Measurements from ENCODE around the gene ECHS1. TPM values are rescaled to one million over a fixed set of nuclear protein-coding genes. Genes with fewer than 3 reads are reported as not detected.
A peak's percentile ranks its signal among the peaks of the same experiment; 100 is the strongest.
"Not testable (repeated sequence)": the region's sequence is repeated elsewhere in the genome, so short reads cannot be mapped to it uniquely, and the experiment has no call there.

ECHS1 gene
- 73.8 and 120 TPM in 2 replicates for total RNA-seq (2014; rRNA removed; shearing (Covaris generic); ENCODE audit: low replicate concordance)

DNA sequence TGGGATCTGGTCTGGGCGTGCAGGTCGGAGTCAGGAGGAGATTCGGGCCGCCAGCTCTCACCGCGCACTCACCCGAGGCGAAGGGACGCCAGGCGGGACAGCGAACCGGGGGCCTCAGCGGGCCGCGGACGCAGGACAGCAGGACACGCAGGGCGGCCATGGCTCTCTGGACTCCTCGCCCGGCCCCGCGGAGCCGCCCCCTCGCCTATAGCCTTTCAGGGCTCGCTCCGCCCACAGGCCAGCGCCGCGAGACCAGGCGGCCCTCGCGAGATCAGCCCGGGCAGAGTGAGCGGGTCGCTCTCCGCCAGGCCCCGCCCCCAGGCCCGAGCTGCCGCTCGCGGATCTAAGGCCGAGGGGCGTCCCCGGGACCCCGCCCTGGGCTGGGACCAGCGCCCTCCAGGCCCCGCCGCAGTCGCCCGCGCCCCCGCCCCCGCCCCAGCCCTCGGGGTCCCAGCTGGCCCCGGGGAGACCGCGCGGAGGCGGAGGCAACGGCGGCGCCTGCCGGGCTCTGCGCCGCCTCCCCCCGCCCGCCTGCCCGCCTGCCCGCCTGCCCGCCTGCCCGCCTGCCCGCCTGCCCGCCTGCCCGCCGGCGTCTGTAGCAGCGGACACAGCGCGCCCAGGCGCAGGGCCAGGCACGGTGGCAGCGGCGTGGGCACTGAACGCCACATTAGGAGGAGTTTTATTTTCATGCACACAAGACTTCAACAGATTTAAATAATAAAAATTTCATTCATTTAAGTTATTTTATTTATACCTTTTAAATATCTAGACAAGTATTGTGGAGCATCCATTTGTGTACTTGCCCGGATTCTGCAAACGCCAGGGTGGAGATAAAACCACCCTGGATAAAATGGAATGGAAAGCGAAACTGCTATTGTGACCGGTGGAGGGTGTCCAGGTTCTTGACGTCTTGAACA lies at the start of gene ECHS1:
Gene ECHS1, minus strand, starts transcription at position 181 of the 917 bp plus-strand sequence. Its CDS starts 21 bp downstream, at position 160.
- H3K27me3 ChIP-seq, result no peaks in the 10 kb centered on the region
- peak; percentile 95 for DNase-seq
- peaks cover 25% of the 10 kb centered on the region for H3K36me3 ChIP-seq
- H3K4me3 ChIP-seq, result peak within 1 kb of the TSS; percentile 76
- no peaks in the 10 kb centered on the region for H3K9me3 ChIP-seq

DNA sequence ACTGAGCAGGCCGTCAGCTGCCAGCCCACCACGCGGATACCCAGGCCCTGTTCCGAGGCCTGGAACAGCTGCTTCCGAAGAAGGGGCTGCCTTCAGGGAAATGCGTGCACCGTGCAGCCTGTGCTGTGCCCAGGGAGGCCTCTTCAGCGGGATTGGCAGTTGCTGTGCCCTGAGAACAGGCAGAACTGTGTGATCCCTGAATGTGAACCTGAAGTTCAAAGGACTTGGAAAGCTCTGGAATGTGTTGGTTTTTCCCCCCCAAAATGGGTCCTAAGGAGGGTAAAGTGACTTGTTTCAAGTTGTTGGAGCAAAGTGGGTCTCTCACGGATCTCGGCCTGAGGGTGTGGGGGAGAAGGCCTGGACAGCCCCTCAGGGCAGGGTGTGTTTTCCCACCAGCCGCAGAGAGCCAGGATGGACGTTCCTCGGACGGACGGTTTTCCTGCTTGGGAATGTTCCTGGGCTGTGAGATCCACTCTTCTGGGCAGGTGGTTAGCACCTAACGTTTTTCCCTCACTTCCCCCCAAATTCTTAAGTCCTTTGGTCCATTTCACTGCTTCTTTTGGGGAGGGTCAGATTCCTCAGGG lies 49.2 kb upstream of the ECHS1 start:
- Histone ChIP-seq H3K9me3 (no peaks in the 10 kb centered on the region), H3K36me3 (peaks cover 23% of the 10 kb centered on the region), H3K4me3 (no peak overlapping the region), H3K27me3 (no peaks in the 10 kb centered on the region)
- DNase-seq, result no peak

DNA sequence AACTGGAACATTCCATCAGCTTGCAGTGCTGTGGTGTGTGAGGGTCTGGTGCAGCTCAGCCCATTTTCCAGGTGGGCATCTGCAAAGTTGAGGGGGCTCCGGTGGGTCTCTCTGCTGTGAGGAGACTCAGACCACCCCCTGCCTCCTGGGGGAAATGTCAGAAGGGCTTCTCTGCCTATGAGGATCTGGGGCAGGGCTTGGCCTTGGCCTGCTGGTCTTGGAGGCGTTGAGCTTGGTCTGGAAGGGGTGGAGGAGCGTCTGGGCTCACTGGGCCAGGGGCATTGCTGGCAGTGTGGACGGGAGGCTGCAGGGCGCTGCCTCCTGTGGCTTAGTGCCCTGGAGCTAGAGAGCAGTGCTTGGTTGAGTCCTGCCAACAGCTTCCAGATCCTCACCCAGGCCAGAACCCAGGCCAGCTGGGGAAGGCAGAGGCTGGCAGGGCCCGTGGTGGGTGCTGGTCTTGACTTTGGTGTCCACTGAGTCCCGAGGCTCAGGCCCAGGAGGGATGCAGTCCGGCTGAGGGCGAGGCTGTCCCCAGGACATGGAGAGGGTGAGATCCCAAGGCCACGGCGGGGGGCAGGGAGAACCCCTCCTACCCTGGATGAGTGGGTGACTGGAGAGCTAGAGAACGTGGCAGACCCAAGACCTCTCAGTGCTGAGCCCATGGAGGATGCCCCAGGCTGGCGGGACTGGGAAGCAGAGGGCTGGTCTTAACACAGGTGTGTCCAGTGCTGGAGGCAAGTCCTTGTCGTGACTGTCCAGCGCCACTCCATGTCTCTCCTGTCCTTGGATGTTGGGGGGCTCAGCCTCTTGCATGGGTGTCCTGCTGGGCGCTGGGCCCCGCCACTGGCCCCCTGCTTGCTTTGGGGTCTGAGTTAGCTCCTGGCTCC lies 48.4 kb upstream of the ECHS1 start:
- no peak for DNase-seq
- no peak overlapping the region for H3K4me3 ChIP-seq
- H3K9me3 ChIP-seq, result no peaks in the 10 kb centered on the region
- no peaks in the 10 kb centered on the region for H3K27me3 ChIP-seq
- H3K36me3 ChIP-seq, result peaks cover 23% of the 10 kb centered on the region

DNA sequence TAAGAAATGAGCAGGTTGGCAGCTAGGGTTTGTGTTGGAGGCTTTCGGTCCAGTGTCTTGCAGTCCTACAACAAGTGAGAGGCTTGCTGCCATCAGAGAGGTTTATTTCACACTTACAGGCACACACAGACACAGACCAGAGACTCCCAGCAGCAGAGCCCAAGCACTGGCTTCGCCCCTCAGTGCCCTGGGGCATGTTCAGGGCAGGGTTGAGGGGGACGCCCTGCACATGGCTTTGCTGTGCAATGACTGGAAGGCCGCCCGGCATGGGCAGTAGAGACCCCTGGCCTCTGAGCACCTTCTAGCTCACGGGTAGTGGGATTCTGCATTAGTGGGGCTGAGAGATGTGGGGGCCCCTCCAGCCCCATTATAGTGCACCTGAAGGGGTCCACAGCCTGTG lies 47.4 kb upstream of the ECHS1 start:
- Histone ChIP-seq H3K27me3 (no peaks in the 10 kb centered on the region), H3K9me3 (no peaks in the 10 kb centered on the region), H3K4me3 (no peak overlapping the region), H3K36me3 (peaks cover 25% of the 10 kb centered on the region)
- DNase-seq, result no peak

DNA sequence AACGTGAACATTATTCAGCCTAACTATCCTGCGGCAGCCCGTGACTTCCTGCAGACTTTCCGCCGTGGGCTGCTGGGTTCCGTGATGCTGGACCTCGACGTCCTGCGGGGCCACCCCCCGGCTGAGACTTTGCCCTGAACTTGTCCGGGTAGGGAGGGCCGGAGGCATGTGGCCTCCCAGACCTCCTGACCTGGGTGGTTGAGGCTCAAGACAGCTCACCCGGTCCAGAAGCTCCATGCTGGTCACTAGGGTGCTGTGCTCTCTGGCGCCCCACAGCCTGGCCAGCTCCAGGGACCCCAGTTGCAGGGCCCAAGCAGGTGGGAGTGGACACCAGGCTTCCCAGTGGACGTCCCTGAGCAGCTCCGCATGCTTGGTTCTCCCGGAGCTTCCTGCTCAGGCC lies 46.9 kb upstream of the ECHS1 start:
- Histone ChIP-seq H3K9me3 (no peaks in the 10 kb centered on the region), H3K36me3 (peaks cover 30% of the 10 kb centered on the region), H3K27me3 (no peaks in the 10 kb centered on the region), H3K4me3 (no peak overlapping the region)
- no peak for DNase-seq

DNA sequence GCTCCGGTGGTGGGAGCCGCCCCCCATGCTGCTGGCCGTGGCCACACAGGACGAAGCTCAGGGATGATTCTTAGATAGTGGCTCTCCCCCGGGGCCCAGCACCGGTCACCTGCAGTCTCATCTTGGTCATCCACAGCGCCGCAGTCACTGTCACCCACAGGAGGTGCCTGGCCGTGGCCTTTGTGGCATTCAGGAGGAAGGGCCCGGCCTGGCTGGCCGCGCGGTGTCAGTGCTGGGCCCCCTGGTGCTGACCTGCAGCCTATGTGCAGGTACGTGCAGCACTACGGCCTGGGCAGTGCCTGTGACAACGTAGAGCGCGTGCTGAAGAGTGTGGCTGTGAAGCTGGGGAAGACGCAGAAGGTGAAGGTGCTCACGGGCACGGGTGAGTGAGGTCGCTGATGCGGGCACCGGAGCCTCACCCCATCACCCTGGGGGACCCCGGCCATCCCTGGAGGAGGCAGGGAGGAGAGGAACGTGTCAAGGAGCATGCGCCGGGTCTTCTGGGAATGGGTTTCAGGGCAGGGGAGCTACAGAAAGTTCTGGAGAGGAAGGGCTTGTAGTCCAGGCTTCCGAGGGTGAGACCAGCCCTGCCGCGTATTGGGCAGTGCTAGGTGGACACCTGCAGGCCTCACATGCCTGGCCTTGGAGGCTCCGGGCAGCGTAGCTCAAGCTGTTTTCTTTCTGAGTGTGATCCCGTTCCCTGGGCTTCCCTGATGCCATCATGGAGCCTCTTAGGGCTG lies 46.2 kb upstream of the ECHS1 start:
- no peak for DNase-seq

DNA sequence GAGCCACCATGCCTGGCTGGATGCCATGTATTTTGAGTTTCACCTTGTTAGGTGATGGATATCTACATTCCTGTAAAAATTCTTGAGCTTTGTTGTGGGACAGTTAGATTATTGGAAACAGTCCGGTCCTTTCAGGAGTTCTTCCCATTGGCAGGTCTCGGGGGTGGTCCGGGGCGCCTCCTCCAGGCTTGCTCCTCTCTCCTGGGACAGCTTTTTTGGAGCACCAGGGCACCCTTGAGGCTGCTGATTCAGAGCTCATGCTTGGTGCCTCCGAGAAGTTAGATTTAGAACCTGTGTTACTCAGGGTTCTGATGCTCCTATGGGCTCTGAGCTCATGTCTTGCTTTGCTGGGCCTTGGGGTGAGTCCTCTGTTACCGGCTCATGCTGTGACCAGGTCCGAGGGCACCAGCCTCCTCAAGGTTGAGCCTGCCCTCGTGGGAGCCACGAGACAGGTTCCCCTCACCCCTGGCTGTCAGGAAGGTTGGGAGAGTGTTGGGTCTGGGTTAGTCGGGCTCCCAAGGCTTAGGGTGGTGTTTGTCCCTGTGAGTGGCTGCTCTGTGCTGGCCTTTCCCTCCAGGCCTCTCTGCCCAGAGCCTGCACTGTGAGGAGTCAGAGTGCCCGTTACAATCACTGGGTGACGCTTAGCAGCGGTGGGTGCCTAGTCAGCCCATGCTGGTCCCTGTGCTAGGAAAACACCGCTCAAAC lies 45.3 kb upstream of the ECHS1 start:
- H3K4me3 ChIP-seq, result no peak overlapping the region
- no peaks in the 10 kb centered on the region for H3K27me3 ChIP-seq
- DNase-seq, result no peak
- no peaks in the 10 kb centered on the region; the same call in 1 of the 2 replicates for H3K9me3 ChIP-seq
- peaks cover 40% of the 10 kb centered on the region for H3K36me3 ChIP-seq

More for the DNA sequence above, 46.2 kb upstream of the ECHS1 start:
- H3K9me3 ChIP-seq, result no peaks in the 10 kb centered on the region
- no peak overlapping the region for H3K4me3 ChIP-seq
- H3K36me3 ChIP-seq, result peaks cover 35% of the 10 kb centered on the region
- H3K27me3 ChIP-seq, result no peaks in the 10 kb centered on the region

DNA sequence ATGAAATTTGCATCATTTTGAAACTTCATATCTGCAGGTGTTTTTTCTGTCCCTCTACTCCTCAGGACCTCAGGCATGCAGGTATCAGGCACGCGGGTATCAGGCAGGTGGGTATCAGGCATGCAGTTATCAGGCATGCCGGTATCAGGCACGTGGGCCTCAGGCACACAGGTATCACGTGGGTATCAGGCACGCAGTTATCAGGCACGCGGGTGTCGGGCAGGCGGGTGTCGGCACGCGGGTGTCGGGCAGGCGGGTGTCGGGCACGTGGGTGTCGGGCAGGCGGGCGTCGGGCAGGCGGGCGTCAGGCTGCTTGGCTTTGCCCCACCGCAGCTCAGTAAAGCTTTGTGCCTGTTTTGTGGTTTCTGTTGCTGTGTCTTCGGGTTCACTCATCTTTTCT lies 42.6 kb upstream of the ECHS1 start:
- no peaks in the 10 kb centered on the region for H3K27me3 ChIP-seq
- H3K4me3 ChIP-seq, result no peak overlapping the region
- H3K36me3 ChIP-seq, result peaks cover 66% of the 10 kb centered on the region
- H3K9me3 ChIP-seq, result peaks cover 15% of the 10 kb centered on the region
- DNase-seq, result no peak

DNA sequence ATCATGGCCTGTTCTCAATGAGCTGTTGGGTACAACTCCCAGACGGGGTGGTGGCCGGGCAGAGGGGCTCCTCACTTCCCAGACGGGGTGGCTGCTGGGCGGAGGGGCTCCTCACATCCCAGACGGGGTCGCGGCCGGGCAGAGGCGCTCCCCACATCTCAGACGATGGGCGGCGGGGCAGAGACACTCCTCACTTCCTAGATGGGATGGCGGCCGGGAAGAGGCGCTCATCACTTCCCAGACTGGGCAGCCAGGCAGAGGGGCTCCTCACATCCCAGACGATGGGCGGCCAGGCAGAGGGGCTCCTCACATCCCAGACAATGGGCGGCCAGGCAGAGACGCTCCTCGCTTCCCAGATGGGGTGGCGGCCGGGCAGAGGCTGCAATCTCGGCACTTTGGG lies 41.2 kb upstream of the ECHS1 start:
- peaks cover 71% of the 10 kb centered on the region for H3K36me3 ChIP-seq
- H3K4me3 ChIP-seq, DNase-seq: not testable (repeated sequence)

DNA sequence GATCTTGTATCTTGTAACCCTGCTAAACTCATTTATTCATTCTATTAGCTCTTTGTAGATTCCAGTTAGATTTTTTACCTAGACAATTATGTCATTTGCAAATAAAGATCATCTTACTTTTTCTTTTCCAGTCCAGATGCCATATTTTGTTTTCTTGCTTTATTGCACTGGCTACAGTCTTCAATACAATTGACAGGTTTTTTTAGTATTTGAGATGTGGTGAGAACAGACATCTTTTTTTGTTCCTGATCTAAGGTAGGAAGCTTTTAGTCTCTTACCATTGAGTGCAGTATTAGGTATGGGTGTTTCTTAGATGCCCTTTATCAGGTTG lies 39.2 kb upstream of the ECHS1 start:
- peaks cover 77% of the 10 kb centered on the region for H3K36me3 ChIP-seq

More for the DNA sequence above, 41.2 kb upstream of the ECHS1 start:
- H3K27me3 ChIP-seq, result not testable (repeated sequence)
- H3K9me3 ChIP-seq, result peaks cover 21% of the 10 kb centered on the region

DNA sequence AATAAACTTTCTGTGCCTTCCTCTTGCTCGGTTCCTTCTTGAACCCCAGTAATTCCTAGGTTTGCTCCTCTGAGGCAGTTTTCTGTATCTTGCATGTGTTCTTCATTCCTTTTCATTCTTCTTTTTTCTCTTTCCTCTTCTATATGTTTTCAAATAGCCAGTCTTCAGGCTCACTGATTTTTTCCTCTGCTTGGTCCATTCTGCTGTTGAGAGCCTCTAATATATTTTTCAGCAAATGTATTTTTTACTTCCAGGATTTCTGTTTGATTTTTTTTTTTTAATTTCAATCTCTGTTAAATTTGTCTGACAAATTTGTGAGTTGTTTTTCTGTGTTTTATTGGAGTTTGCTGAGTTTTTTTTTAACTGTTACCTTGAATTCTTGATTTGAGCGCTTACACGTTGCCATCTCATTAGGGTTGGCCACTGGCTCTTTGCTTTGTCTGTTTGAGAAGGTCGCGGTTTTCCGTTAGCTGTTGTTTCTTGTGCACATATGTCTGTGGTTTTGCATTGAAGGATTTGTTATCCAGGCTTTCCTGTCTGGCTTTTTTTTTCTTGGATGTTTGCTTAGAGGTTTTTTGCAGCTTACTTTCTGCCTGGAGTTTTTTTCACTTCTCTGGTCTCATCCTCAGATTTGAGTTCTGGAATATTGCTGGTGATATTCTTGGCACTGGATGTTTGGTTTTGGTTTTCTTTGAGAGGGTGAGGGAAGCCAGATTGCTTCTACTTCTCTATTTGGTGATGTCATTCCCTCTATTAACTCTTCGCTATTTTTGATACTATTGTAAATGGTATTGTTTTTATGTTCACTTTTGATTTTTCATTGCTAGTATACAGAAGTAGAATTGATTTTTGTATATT lies 38.6 kb upstream of the ECHS1 start:
- Histone ChIP-seq H3K36me3 (peaks cover 82% of the 10 kb centered on the region), H3K9me3 (peaks cover 29% of the 10 kb centered on the region), H3K4me3 (no peak overlapping the region), H3K27me3 (no peaks in the 10 kb centered on the region)
- no peak for DNase-seq

More for the DNA sequence above, 39.2 kb upstream of the ECHS1 start:
- no peak for DNase-seq
- H3K4me3 ChIP-seq, result no peak overlapping the region
- H3K27me3 ChIP-seq, result no peaks in the 10 kb centered on the region
- H3K9me3 ChIP-seq, result peaks cover 29% of the 10 kb centered on the region

DNA sequence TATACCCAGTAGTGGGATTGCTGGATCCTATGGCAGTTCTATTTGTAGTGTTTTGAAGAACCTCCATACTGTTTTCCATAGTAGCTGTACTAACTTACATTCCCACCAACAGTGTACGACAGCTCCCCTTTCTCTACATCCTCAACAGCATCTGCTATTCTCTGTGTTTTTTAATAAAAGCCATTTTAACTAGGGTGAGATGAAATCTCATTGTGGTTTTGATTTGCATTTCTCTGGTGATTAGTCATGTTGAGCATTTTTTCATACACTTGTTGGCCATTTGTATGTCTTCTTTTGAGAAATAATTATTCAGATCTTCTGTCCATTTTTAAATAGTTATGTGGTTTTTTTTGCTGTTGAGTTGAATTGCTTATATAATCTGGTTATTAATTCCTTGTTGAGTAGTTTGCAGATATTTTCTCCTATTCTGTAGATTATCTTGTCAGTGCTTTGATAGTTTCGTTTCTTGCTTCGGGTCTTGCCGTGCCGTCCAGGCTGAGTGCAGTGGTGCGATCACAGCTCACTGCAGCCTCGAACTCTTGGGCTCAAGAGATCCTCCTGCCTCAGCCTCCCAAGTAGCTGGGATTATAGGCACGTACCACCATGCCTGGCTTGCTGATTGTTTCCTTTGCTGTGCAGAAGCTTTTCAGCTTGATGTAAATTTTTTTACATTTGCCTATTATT lies 32.8 kb upstream of the ECHS1 start:
- H3K36me3 ChIP-seq, result peaks cover 77% of the 10 kb centered on the region

DNA sequence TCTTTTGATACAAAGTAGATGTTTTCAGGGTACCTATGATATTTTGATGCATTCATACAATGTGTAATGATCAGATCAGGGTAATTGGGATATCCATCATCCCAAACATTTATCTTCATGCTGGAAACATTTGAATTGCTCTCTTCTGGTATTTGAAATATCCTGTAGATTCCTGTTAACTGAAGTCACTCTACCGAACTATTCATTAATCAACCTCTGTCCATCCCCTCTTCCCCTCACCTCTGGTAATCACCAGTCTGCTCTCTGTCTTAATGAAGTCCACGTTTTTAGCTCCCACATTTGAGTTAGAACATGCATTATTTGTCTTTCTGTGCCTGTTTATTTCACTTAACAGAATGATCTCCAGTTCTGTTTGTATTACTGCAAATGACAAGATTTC lies 32.1 kb upstream of the ECHS1 start:
- Histone ChIP-seq H3K27me3 (no peaks in the 10 kb centered on the region), H3K9me3 (peaks cover 14% of the 10 kb centered on the region), H3K4me3 (no peak overlapping the region), H3K36me3 (peaks cover 77% of the 10 kb centered on the region)
- no peak for DNase-seq

More for the DNA sequence above, 32.8 kb upstream of the ECHS1 start:
- Histone ChIP-seq H3K27me3 (no peaks in the 10 kb centered on the region), H3K4me3 (no peak overlapping the region), H3K9me3 (peaks cover 17% of the 10 kb centered on the region)
- no peak for DNase-seq

DNA sequence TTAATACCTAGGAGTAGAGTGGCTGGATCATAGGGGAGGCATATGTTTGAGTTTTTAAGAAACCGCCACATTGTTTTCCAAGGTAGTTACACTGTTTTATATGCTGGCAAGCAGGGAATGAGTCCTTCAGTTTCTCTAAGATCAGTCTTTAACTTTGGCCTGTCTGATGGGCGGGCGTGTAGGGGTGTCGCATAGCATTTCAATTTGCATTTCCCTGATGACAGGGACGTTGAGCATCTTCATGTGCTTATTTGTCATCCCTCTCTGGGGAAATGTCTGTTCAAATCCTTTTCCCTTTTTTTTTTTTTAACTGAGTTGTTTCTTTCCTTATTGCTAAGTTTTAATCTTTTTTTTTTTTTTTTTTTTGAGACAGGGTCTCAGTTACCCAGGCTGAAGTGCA lies 30.6 kb upstream of the ECHS1 start:
- H3K9me3 ChIP-seq, result peaks cover 7% of the 10 kb centered on the region; the same call in 1 of the 2 replicates
- H3K36me3 ChIP-seq, result peaks cover 75% of the 10 kb centered on the region
- no peak overlapping the region for H3K4me3 ChIP-seq
- no peaks in the 10 kb centered on the region for H3K27me3 ChIP-seq
- no peak for DNase-seq

All from MG63 (cell line).